DOHH2 (cell line): Measurements from ENCODE around the gene CAB39.

Experiments
- EZH2phosphoT487 ChIP-seq: fragments of 200-600 bp; sonication (generic); IDR thresholded peaks from 2 replicates; pipeline ENCODE4 v1.6.1; 2017; ENCODE audit warnings: borderline replicate concordance, mild to moderate bottlenecking, antibody characterized with exemption, low read length, moderate library complexity, mixed read lengths
- TF ChIP-seq, protein P1 (sequence below): fragments of 200-600 bp; sonication (generic); IDR thresholded peaks from one replicate; pipeline ENCODE4 v1.5.1; 2014; ENCODE audit warnings: antibody characterized with exemption, mild to moderate bottlenecking, low read depth, low read length; ENCODE audit not compliant: poor library complexity, severe bottlenecking

DNA sequence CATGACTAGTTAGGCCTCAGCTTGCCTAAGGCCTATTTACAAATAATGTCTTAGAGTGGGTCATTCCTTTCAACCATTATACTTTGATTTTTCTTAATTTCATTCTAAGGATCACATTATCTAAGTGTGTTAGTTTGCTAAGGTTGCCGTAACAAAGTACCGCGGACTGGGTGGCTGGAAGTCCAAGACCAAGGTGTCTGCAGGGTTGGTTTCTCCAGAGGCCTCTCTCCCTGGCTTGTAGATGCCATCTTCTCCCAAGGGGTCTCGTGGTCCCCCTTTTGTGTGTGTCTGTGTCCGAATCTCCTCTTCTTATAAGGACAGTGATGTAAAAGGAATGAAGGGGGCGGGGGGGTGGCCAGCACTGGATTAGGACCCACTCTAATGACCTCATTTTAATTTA lies 133.7 kb downstream of the CAB39 start:
- TF ChIP-seq, protein P1, sequence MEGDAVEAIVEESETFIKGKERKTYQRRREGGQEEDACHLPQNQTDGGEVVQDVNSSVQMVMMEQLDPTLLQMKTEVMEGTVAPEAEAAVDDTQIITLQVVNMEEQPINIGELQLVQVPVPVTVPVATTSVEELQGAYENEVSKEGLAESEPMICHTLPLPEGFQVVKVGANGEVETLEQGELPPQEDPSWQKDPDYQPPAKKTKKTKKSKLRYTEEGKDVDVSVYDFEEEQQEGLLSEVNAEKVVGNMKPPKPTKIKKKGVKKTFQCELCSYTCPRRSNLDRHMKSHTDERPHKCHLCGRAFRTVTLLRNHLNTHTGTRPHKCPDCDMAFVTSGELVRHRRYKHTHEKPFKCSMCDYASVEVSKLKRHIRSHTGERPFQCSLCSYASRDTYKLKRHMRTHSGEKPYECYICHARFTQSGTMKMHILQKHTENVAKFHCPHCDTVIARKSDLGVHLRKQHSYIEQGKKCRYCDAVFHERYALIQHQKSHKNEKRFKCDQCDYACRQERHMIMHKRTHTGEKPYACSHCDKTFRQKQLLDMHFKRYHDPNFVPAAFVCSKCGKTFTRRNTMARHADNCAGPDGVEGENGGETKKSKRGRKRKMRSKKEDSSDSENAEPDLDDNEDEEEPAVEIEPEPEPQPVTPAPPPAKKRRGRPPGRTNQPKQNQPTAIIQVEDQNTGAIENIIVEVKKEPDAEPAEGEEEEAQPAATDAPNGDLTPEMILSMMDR = no peak
- TF ChIP-seq EZH2phosphoT487 = no peak
